Stromal cell of bone marrow (primary cell): ENCODE measurements around the gene DBF4.
"Not testable (repeated sequence)": the region's sequence is repeated elsewhere in the genome, so short reads cannot be mapped to it uniquely, and the experiment has no call there.

Source experiments
- DNase-seq: peaks from one replicate; pipeline ENCODE4 v3.0.0-alpha.2; 2012; ENCODE audit warnings: low read depth

DBF4 gene

GRCh38 chr7:87882151-87882937 lies 6.1 kb downstream of the DBF4 start:
- no peak for DNase-seq

GRCh38 chr7:87885018-87885417 lies 8.7 kb downstream of the DBF4 start:
- DNase-seq, result no peak

- DNase-seq, result peak; percentile 17
Measured at GRCh38 chr7:87886875-87887274, 10.6 kb downstream of the DBF4 start.

- no peak for DNase-seq
Measured at GRCh38 chr7:87895363-87895762, 19.1 kb downstream of the DBF4 start.

GRCh38 chr7:87899255-87899654 lies 23.0 kb downstream of the DBF4 start:
- no peak for DNase-seq

- DNase-seq, result not testable (repeated sequence)
Measured at GRCh38 chr7:87907136-87907906, 31.0 kb downstream of the DBF4 start.

- DNase-seq, result not testable (repeated sequence)
Measured at GRCh38 chr7:87908814-87909213, 32.5 kb downstream of the DBF4 start.

- no peak for DNase-seq
Measured at GRCh38 chr7:87912121-87912520, 35.8 kb downstream of the DBF4 start.

GRCh38 chr7:87918740-87919139 lies 42.4 kb downstream of the DBF4 start:
- no peak for DNase-seq

- no peak for DNase-seq
Measured at GRCh38 chr7:87919875-87920274, 43.6 kb downstream of the DBF4 start.

- no peak for DNase-seq
Measured at GRCh38 chr7:87920578-87920977, 44.3 kb downstream of the DBF4 start.

GRCh38 chr7:87922759-87923395 lies 46.6 kb downstream of the DBF4 start:
- not testable (repeated sequence) for DNase-seq

GRCh38 chr7:87926581-87927461 lies 50.5 kb downstream of the DBF4 start:
- DNase-seq, result peak; percentile 39

- DNase-seq, result no peak
Measured at GRCh38 chr7:87933605-87933952, 57.3 kb downstream of the DBF4 start.

- peak; percentile 61 for DNase-seq
Measured at GRCh38 chr7:87933953-87934698, 57.8 kb downstream of the DBF4 start, which contains the start of gene ADAM22. TSS of gene ADAM22 (plus strand) at chr7:87934251. CDS start at chr7:87934466, 215 bp downstream.

GRCh38 chr7:87934699-87935383 lies 58.5 kb downstream of the DBF4 start:
- DNase-seq, result no peak

GRCh38 chr7:87935384-87935706 lies 59.1 kb downstream of the DBF4 start:
- DNase-seq, result no peak

- DNase-seq, result no peak
Measured at GRCh38 chr7:87941138-87941537, 64.8 kb downstream of the DBF4 start.

GRCh38 chr7:87944547-87944946 lies 68.3 kb downstream of the DBF4 start:
- no peak for DNase-seq

GRCh38 chr7:87945926-87946325 lies 69.6 kb downstream of the DBF4 start:
- not testable (repeated sequence) for DNase-seq

GRCh38 chr7:87948371-87948770 lies 72.1 kb downstream of the DBF4 start:
- no peak for DNase-seq
